GM18520 (cell line): Measurements from ENCODE around the gene PPM1F.

Experiments
- ATAC-seq: cut with Tn5 transposase; IDR thresholded peaks from one replicate; pipeline ENCODE4 v1.9.1; 2021; ENCODE audit not compliant: unreplicated experiment

PPM1F gene

GRCh38 chr22:21975854-21976345 lies 23.3 kb upstream of the PPM1F start:
- ATAC-seq: no peak

DNA sequence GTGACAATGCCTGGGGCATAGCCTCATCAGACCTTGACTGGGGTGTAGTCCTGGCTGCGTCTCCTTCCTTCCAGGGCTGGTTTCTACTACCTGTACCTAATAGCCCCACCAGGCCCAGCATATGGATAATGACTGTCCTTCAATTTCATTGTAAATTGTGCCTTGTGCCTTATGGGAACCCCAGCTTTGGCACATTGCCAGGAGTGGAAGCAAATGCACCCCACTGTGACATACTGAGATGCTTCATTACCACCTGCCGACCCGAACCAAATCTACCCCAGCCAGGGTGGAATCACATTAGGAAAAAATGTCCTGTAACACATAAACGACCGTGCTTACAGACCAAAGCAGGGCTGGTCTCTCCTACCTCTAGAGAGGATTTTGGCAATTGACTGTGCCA lies 22.6 kb upstream of the PPM1F start:
- no peak for ATAC-seq

- no peak for ATAC-seq
Observed at GRCh38 chr22:21974058-21974649, 21.5 kb upstream of the PPM1F start.

DNA sequence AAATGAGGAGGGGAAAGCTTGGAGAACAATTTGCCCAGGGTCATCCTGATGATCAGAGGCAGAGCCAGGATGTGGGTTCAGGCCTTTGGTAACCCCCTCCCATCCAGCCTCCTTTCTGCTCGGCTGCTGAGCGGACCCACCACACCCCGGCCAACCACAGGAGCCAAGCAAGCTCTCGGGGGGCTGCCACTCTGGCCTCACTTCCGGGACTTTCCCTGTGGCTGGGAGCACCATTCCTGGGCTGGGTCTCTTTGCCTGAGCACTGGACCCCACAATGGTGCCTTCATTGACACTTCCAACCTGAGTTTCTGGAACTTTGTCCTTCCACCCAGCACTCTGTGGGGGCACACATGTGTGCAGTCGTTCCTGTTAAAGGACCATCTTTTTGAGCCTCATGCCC lies 20.2 kb upstream of the PPM1F start:
- no peak for ATAC-seq

GRCh38 chr22:21972293-21972779 lies 19.7 kb upstream of the PPM1F start:
- no peak for ATAC-seq

GRCh38 chr22:21971858-21972275 lies 19.2 kb upstream of the PPM1F start:
- no peak for ATAC-seq

DNA sequence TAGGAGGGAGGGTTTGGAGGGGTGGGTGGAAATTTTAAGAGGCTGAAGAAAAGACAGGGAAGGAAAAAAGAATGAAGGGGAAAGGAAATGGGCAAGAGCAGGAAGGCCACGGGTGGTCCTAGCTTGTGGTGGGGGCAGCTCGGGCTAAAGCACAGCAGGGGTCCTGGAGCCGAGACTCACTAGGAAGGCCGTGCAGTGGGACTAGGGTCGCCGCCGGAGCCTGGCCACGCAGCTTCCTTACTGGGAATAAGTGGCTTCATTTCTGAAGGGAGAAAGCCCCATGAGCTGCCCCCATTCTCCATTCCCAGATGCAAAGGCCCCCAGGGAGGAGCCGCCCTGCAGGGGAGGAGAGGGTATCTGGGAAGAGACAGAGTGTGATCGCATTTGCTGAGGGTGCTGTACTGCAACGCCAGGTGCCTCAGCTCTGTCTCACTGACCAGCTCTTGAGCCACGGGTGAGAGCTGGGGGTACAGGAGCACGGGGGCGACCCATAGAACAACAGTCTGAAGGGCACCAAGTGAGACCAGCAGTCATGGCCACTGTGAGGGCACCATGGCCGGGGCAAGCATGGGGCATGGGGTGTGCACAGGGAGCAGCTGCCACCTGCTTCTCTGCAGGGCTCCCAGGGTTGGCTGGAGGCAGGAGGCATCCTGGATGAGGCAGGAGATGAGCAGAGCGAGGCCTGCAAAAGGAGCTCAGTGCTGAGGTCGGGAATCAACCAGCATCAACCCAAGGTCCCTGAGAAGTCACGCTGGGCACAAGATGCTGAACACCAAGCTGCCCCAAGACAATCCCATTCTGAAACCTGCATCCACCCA lies 18.4 kb upstream of the PPM1F start:
- no peak for ATAC-seq

DNA sequence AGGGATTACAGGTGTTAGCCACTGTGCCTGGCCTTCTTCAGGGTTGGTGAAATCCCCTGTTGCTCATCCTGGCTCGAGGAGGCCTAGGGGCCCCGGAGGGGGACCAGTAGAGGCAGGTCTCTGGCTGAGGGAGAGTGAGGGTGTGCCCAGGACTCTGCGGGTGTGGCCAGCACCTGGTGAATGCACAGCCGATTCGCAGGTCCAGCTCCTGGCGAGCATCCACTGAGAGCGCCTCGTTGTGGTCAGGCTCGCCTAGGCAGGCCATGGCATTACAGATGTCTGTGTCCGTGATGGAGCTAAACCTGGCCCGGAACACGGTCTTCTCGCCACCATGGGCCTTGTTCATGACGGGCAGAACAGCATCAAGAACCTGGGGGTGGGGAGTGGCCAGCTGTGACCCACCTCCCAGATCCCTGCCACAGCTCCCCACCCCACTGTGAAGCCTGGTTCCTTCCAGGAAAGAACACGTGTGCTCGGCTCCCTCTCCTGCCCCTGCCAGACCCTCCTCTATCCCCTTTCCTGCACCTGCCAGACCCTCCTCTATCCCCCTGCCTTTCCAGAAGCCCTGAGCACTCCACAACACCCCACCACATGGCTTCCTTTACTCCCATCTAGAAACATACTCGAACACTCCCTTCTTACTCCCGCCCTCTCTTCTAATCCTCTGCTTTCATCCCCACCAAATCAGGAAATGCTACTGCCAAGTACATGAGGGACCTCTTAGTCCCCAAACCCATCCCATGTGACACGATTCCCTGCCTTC lies 17.6 kb upstream of the PPM1F start:
- ATAC-seq: no peak

GRCh38 chr22:21968452-21969129 lies 15.9 kb upstream of the PPM1F start:
- no peak for ATAC-seq

DNA sequence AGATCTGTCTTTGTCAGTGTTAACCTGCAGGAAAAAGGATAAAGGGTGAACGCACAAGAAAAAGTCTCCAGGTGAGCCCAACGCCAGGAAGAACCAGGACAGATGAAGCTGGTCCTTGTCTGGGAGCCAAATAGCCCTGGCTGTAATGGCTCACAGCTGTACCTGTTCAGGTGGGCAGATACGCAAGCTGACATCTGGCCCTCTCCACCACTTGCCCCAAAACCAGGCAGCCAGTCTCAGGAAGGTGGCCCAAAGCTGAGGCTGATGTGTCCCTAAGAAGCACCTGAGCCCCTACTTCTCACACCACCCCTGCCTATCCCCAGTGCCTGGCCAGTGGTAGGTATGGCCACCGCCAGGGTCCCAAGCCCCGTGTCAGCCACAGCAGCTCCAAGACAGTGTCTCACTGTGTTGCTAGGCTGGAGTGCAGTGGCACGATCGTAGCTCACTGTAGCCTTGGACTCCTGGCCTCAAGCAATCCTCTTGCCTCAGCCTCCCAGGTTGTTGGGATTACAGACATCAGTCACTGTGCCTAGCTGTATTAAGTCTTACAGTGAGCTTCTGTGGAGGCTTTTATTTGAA lies 15.1 kb upstream of the PPM1F start:
- ATAC-seq: no peak

DNA sequence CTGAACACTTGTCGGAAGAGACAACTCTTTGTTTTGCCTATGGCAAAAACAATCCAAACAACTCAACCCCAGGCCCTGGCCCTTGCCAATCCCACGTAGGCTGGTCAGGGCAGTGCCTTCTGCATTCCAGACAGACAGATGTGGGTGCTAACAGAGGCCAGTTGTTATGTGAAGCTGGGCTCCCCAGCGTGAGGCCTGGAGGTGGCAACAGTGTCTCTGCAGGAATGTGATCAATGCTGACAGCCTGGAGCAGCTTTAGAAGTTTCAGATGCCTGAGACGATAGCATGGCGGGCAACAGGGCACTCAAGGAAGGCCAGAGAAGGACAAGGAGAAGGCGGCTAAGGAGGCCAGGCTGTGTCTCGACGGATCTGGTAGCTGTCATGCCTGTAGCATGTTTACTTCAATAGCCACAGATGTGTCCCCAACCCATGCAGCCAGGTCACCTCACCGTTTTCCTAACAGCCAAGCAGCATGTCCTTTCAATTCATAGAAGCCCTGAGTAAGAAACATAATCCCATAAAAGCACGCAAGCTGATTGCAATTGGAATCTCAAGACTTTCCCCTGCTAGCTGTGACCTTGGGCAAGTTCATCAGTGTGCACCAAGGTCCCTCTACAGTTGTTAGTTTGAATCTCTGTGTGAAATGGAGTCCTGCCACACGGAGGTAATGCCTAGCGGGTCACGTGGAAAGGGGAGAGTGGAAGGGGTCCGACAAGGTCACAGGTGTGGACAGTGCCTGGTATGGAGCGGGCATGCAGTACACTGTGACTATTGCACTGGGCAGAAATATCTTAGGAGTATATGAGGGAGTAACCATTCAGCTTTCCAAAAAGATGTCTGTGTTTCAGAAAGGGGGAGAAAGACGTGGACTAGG lies 14.2 kb upstream of the PPM1F start:
- ATAC-seq: no peak

GRCh38 chr22:21965762-21966288 lies 13.2 kb upstream of the PPM1F start:
- ATAC-seq: no peak

GRCh38 chr22:21964918-21965484 lies 12.4 kb upstream of the PPM1F start:
- no peak for ATAC-seq

- ATAC-seq: no peak
Observed at GRCh38 chr22:21964234-21964633, 11.6 kb upstream of the PPM1F start.

- no peak for ATAC-seq
Observed at GRCh38 chr22:21963790-21964211, 11.2 kb upstream of the PPM1F start.

DNA sequence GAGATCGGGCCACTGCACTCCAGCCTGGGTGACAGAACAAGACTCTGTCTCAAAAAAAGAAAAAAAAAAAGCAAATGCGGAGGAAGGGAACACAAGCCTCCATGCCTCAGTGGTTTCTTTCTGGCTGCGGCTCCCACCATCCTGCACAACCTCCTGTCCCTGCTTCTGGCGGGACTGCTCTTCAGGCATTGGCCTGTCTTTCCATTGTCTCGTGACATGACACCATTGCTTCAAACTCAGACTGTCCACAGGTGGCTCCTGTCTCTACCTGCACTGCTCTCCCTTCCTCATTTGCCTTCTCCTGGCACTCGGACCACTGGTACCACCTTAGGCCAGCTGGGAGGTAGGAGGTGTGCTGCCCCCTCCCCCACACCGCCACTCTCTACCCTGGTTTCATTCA lies 10.6 kb upstream of the PPM1F start:
- ATAC-seq: no peak

DNA sequence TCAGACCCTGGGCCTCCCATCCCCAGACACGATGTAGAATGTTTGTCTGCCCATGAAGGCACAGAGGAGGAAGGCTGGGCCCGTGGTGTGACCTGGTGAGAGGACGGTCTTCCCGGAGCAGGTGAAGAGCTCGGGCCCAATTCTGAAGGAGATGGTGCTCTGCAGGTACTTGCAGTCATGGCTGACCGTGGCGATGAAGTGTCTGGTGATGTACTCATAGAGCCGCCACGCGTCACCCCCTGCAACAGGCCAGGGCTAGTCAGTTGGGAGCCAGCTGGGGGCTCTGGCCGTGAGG lies 10.0 kb upstream of the PPM1F start:
- no peak for ATAC-seq

- ATAC-seq: no peak
Observed at GRCh38 chr22:21961886-21962654, 9.4 kb upstream of the PPM1F start.
